Mucosa of gallbladder (tissue), 1 donor: ENCODE results near the gene PTMS. TPM values are rescaled to one million over a fixed set of nuclear protein-coding genes. Genes with fewer than 3 reads are reported as not detected.
A peak's percentile ranks its signal among the peaks of the same experiment; 100 is the strongest.

Experiments
- DNase-seq: peaks from one replicate; pipeline ENCODE4 v3.0.0-alpha.2; 2020; ENCODE audit warnings: low spot score
- total RNA-seq: library from RNA; stranded (reverse); gene quantifications from one replicate; pipeline ENCODE4 v1.2.1, GENCODE V29; 2021
- donor health status: DM: no; HTN: no; CAD: no.

Gene PTMS
- total RNA-seq, 1 donor from 2014 or later = 293 TPM

GRCh38 chr12:6752167-6752920, 13.8 kb upstream of the PTMS start:
- peak; percentile 23 for DNase-seq

- DNase-seq = peak; percentile 98
Measured at GRCh38 chr12:6752921-6753771, 13.0 kb upstream of the PTMS start, which contains the start of gene MLF2. Gene MLF2 (minus strand): TSS chr12:6753141. CDS start chr12:6752334, 807 bp downstream.

- DNase-seq = no peak
Measured at GRCh38 chr12:6753772-6754356, 12.3 kb upstream of the PTMS start.

- DNase-seq = no peak
Measured at GRCh38 chr12:6754411-6754810, 11.8 kb upstream of the PTMS start.

- no peak for DNase-seq
Measured at GRCh38 chr12:6757028-6757690, 9.0 kb upstream of the PTMS start.

- DNase-seq = no peak
Measured at GRCh38 chr12:6758506-6759095, 7.6 kb upstream of the PTMS start.

- no peak for DNase-seq
Measured at GRCh38 chr12:6759741-6760140, 6.4 kb upstream of the PTMS start.

GRCh38 chr12:6763380-6763779, 2.8 kb upstream of the PTMS start:
- no peak for DNase-seq

GRCh38 chr12:6764011-6764828, 1.9 kb upstream of the PTMS start:
- DNase-seq = peak; percentile 93

GRCh38 chr12:6765048-6765633, 1.0 kb upstream of the PTMS start:
- no peak for DNase-seq

GRCh38 chr12:6766651-6767349, 637 bp downstream of the PTMS start:
- DNase-seq = peak; percentile 72

- DNase-seq = no peak
Measured at GRCh38 chr12:6767353-6768319, 1.5 kb downstream of the PTMS start.

GRCh38 chr12:6768437-6768914, 2.3 kb downstream of the PTMS start:
- no peak for DNase-seq

- DNase-seq = peak; percentile 30
Measured at GRCh38 chr12:6768990-6769389, 2.8 kb downstream of the PTMS start.

GRCh38 chr12:6769666-6770065, 3.5 kb downstream of the PTMS start:
- DNase-seq = no peak

- no peak for DNase-seq
Measured at GRCh38 chr12:6770094-6770493, 3.9 kb downstream of the PTMS start.

GRCh38 chr12:6770600-6770999, 4.4 kb downstream of the PTMS start:
- DNase-seq = no peak

- DNase-seq = no peak
Measured at GRCh38 chr12:6771091-6771495, 4.9 kb downstream of the PTMS start.
